ENCODE data around the gene ARPC5L. TPM values are rescaled to one million over a fixed set of nuclear protein-coding genes. Genes with fewer than 3 reads are reported as not detected.
A peak's percentile ranks its signal among the peaks of the same experiment; 100 is the strongest.

Gene ARPC5L
- total RNA-seq, 1 donor, result 9.8 TPM

DNA sequence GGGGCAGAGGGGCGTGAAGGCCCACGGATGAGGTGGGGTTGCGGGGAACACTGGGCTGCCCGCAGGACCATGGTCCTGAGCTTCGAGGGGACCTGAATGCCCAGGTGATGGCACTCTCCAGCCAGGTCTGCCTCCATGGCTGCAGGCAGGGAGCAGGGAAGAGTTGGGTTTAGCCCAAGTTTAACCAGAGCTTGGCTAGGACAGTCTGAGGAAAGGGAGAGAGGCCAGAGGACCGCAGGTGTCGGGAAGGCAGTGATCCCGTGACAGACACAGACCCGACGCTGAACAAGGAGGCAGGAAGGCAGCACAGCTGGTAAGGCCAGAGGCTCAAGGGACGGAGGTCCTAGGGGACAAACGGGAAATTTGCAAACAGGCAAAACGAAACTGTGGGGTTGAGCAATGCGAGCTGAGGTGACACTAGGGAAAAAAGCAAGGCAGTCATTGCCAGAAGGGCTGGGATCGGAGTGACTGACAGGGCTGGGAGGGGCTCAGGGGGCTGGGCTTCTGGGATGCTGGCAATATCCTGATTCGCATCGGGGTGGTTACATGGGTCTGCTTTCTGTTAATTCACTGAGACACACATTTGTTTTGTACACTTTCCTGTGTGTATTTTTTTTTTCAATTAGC lies 25.0 kb downstream of the ARPC5L start:
- Histone ChIP-seq H3K9me3 (ENCODE audit: low read depth, low read length) (no peaks in the 10 kb centered on the region), H3K4me2 (ENCODE audit: insufficient read depth, low read length) (no peak overlapping the region), H2AFZ (ENCODE audit: low read length) (no peak overlapping the region), H3K79me2 (ENCODE audit: insufficient read depth, low read length) (no peaks in the 10 kb centered on the region), H3K4me1 (ENCODE audit: insufficient read depth, low read length) (peaks cover 6% of the 10 kb centered on the region), H3K27ac (ENCODE audit: low read depth, low read length) (no peak overlapping the region), H3K27me3 (ENCODE audit: insufficient read depth, low read length) (no peaks in the 10 kb centered on the region), H4K20me1 (ENCODE audit: insufficient read depth, low read length) (peaks cover 9% of the 10 kb centered on the region), H3K36me3 (ENCODE audit: insufficient read depth, low read length) (peaks cover 32% of the 10 kb centered on the region), H3K4me3 (ENCODE audit: insufficient read depth, low read length) (no peak overlapping the region)
- TF ChIP-seq CTCF (IDR thresholded peaks at IDR 0.05; ENCODE audit: extremely low read depth, low read depth, low read length), result no peak
- DNase-seq (ENCODE audit: insufficient read length, low spot score, missing footprints), result peak; percentile 67

- Histone ChIP-seq H3K27me3 (ENCODE audit: insufficient read depth, low read length) (no peaks in the 10 kb centered on the region), H3K9me3 (ENCODE audit: low read depth, low read length) (no peaks in the 10 kb centered on the region), H3K4me1 (ENCODE audit: insufficient read depth, low read length) (peaks cover 6% of the 10 kb centered on the region), H3K4me2 (ENCODE audit: insufficient read depth, low read length) (no peak overlapping the region), H4K20me1 (ENCODE audit: insufficient read depth, low read length) (peaks cover 2% of the 10 kb centered on the region), H3K27ac (ENCODE audit: low read depth, low read length) (no peak overlapping the region), H3K79me2 (ENCODE audit: insufficient read depth, low read length) (no peaks in the 10 kb centered on the region), H3K36me3 (ENCODE audit: insufficient read depth, low read length) (peaks cover 29% of the 10 kb centered on the region), H3K4me3 (ENCODE audit: insufficient read depth, low read length) (no peak overlapping the region), H2AFZ (ENCODE audit: low read length) (no peak overlapping the region)
- TF ChIP-seq CTCF (IDR thresholded peaks at IDR 0.05; ENCODE audit: extremely low read depth, low read depth, low read length), result no peak
- DNase-seq (ENCODE audit: insufficient read length, low spot score, missing footprints), result no peak
Observed at GRCh38 chr9:124887832-124888231, 25.9 kb downstream of the ARPC5L start.

DNA sequence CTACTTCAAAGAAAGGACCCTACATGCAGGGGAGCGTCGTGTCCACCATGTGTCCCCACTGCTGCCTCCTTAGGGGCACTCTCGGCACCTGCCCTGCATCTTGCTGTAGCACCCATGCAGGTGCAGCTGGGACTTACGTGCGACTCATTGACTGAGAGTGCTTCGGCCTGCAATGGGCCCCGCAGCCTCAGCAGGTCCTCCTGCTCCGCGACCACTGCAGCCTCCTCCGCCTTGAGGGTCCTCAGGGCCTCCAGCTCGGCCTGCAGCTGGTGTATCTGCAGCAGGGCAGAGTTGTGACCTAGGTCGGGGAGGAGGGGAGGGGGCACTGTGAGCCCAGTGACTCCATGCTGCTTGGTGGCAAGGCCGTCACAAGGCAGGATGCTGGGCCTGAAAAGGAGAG lies 27.1 kb downstream of the ARPC5L start:
- no peaks in the 10 kb centered on the region for H3K27me3 ChIP-seq (ENCODE audit: insufficient read depth, low read length)
- H3K79me2 ChIP-seq (ENCODE audit: insufficient read depth, low read length), result no peaks in the 10 kb centered on the region
- no peak overlapping the region for H3K4me2 ChIP-seq (ENCODE audit: insufficient read depth, low read length)
- DNase-seq (ENCODE audit: insufficient read length, low spot score, missing footprints), result peak; percentile 84
- no peak overlapping the region for H2AFZ ChIP-seq (ENCODE audit: low read length)
- peaks cover 2% of the 10 kb centered on the region for H4K20me1 ChIP-seq (ENCODE audit: insufficient read depth, low read length)
- no peak overlapping the region for H3K27ac ChIP-seq (ENCODE audit: low read depth, low read length)
- no peak overlapping the region for H3K4me3 ChIP-seq (ENCODE audit: insufficient read depth, low read length)
- TF ChIP-seq CTCF (IDR thresholded peaks at IDR 0.05; ENCODE audit: extremely low read depth, low read depth, low read length), result no peak
- no peaks in the 10 kb centered on the region for H3K9me3 ChIP-seq (ENCODE audit: low read depth, low read length)
- peaks cover 6% of the 10 kb centered on the region for H3K4me1 ChIP-seq (ENCODE audit: insufficient read depth, low read length)
- H3K36me3 ChIP-seq (ENCODE audit: insufficient read depth, low read length), result peaks cover 39% of the 10 kb centered on the region

DNA sequence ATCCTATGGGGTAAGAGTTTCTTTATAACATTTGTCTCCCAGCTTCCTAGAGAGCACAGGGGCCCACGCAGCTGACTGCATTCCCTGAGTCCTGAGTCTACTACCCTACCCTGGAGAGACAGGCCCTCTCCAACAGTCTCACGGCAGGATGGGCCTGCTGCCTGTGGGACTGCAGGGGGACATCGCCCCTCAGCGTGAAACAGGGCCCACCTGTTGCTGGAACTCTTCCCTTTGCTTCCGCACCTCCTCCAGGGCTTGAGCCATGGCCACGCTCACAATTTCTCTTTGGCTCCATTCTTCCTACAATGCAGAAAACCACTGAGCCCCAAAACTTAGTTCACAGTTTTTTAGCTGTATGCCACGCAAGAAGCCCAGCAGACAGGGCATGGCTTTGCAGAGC lies 28.2 kb downstream of the ARPC5L start:
- H3K27me3 ChIP-seq (ENCODE audit: insufficient read depth, low read length), result no peaks in the 10 kb centered on the region

More for the DNA sequence above, 28.2 kb downstream of the ARPC5L start:
- Histone ChIP-seq H2AFZ (ENCODE audit: low read length) (no peak overlapping the region), H3K4me2 (ENCODE audit: insufficient read depth, low read length) (no peak overlapping the region), H4K20me1 (ENCODE audit: insufficient read depth, low read length) (no peaks in the 10 kb centered on the region), H3K4me1 (ENCODE audit: insufficient read depth, low read length) (no peaks in the 10 kb centered on the region), H3K36me3 (ENCODE audit: insufficient read depth, low read length) (peaks cover 41% of the 10 kb centered on the region), H3K4me3 (ENCODE audit: insufficient read depth, low read length) (no peak overlapping the region), H3K27ac (ENCODE audit: low read depth, low read length) (no peak overlapping the region), H3K9me3 (ENCODE audit: low read depth, low read length) (no peaks in the 10 kb centered on the region), H3K79me2 (ENCODE audit: insufficient read depth, low read length) (no peaks in the 10 kb centered on the region)
- TF ChIP-seq CTCF (IDR thresholded peaks at IDR 0.05; ENCODE audit: extremely low read depth, low read depth, low read length), result no peak
- no peak for DNase-seq (ENCODE audit: insufficient read length, low spot score, missing footprints)

Measured in osteoblast (primary cell).